Adipose tissue (tissue), 3 donors: ENCODE data around the gene FNBP1L. TPM values are rescaled to one million over a fixed set of nuclear protein-coding genes. Genes with fewer than 3 reads are reported as not detected.

Experiments
- H3K27ac ChIP-seq: one replicate; pipeline ENCODE4 v1.5.1; 2013; ENCODE audit warnings: low read depth, low read length
- WGBS, 3 donors: extraction: QIAGEN DNeasy Blood & Tissue Kit; methylation state at CpG; one replicate each; pipeline ENCODE4 v1.1.7; 2013; 5-methylcytosine and 5-hydroxymethylcytosine counted together
- polyA plus RNA-seq, 3 donors: library from polyadenylated mRNA; stranded (reverse); fragments of 200-250 nt; gene quantifications; one replicate each; pipeline ENCODE4 v1.2.3, GENCODE V29; 2013
- donor health status: healthy with polysubstance abuse.
- donor health status: Bipolar disorder and iron deficiency.
- donor health status: healthy.

Gene FNBP1L
- polyA plus RNA-seq, result 10 to 100 TPM; 11.5 to 13.6 (median 12.7) TPM

- H3K27ac ChIP-seq, result no peak within 1 kb of the TSS
- WGBS, 3 donors, result 0 to 2% (median 1%) methylated on average over 39 to 52 of the region's 52 CpGs
Observed at GRCh38 chr1:93447481-93448291, at the start of gene FNBP1L. Gene FNBP1L, plus strand, starts transcription at chr1:93448118. Its CDS starts 164 bp downstream, at chr1:93448282.

- no peak overlapping the region for H3K27ac ChIP-seq
Observed at GRCh38 chr1:93399781-93400180, 48.1 kb upstream of the FNBP1L start.

DNA sequence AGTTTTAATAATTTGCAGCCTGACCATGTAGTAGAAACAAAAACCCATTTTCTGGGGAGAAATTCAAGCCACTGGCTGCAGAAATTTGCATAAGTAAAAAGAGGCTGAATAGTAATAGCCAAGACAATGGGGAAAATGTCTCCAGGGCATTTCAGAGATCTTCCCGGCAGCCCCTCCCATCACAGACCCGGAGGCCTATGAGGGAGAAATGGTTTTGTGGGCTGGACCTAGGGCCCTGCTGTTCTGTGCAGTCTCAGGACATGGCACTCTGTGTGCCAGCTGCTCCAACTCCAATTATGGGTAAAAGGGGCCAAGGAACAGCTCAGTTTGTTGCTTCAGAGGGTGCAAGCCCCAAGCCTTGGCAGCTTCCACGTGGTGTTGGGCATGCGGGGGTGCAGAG, 39.7 kb upstream of the FNBP1L start:
- no peak overlapping the region for H3K27ac ChIP-seq
- WGBS, 3 donors, result 88 to 96% (median 90%) methylated on average over 4 of the region's 4 CpGs

- no peak overlapping the region for H3K27ac ChIP-seq
- 74 to 85% (median 75%) methylated on average over 2 of the region's 2 CpGs for WGBS, 3 donors
Observed at GRCh38 chr1:93411000-93411399, 36.9 kb upstream of the FNBP1L start.

GRCh38 chr1:93414749-93415148, 33.2 kb upstream of the FNBP1L start:
- H3K27ac ChIP-seq, result no peak overlapping the region
- WGBS, 3 donors, result 7 to 59% (median 16%) methylated on average over 3 of the region's 3 CpGs

DNA sequence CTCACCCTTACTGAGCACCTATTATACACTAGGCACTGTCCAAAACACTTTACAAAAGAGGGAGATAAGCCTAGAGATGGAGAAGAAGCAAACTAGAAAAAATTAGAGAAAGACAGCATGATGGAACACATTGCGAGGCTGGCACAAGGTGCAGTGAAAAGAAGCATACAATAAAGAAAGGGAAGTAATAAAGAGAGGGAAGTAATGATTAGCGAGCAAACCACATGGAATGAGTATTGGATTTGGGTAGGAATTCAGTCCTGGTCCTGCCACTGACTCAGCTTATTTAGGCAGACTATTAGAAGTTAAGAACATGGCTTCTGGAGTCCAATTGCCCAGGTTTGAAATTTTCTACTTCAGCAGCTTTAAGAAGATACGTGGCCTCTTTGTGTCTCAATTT, 32.6 kb upstream of the FNBP1L start:
- H3K27ac ChIP-seq, result no peak overlapping the region
- WGBS, 3 donors, result 61 to 88% (median 77%) methylated on average over 3 of the region's 3 CpGs

DNA sequence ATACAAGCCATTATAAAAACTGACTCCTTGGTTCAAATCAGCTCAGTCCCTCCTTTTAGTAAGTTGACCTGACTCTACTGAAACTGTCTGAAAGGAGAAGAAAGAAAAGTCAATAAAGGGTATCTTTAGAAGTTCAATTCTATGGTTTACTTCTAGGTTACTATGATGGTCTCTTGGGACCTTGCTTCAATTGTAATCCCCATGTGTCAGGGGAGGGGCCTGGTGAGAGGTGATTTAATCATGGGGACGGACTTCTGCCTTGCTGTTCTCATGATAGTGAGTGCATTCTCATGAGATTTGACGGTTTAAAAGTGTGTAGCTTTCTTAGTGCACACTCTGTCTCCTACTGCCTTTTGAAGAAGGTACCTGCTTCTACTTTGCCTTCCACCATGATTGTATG, 31.7 kb upstream of the FNBP1L start:
- no peak overlapping the region for H3K27ac ChIP-seq
- WGBS, 3 donors, result 91 to 93% (median 92%) methylated on average over 2 of the region's 2 CpGs

DNA sequence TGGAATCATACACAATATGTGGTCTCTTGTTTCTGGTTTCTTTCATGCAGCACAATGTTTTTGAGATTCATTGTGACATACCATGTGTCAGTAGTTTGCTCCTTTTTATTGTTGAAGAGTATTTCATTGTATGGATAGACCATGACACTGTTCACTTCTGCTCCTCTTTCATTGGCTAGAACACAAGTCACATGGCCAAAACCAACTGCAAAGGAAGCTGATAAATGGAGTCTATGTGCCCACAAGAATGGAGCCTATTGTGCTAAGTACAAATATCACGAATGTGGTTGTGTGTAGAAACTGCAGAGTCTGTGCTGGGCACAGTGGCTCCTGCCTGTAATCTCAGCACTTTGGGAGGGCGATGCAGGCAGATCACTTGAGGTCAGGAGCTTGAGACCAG, 28.6 kb upstream of the FNBP1L start:
- 83 to 95% (median 89%) methylated on average over 2 of the region's 2 CpGs for WGBS, 3 donors
- no peak overlapping the region for H3K27ac ChIP-seq

GRCh38 chr1:93420400-93420799, 27.5 kb upstream of the FNBP1L start:
- H3K27ac ChIP-seq, result no peak overlapping the region
- 93 to 97% (median 95%) methylated on average over 2 of the region's 2 CpGs for WGBS, 3 donors

GRCh38 chr1:93426181-93426580, 21.7 kb upstream of the FNBP1L start:
- H3K27ac ChIP-seq, result no peak overlapping the region
- 79 to 89% (median 87%) methylated on average over 2 of the region's 2 CpGs for WGBS, 3 donors

GRCh38 chr1:93427656-93428055, 20.3 kb upstream of the FNBP1L start:
- no peak overlapping the region for H3K27ac ChIP-seq
- WGBS, 3 donors, result 86 to 93% (median 91%) methylated on average over 3 of the region's 3 CpGs

- WGBS, 3 donors, result 55 to 76% (median 75%) methylated on average over 5 of the region's 5 CpGs
- H3K27ac ChIP-seq, result no peak overlapping the region
Observed at GRCh38 chr1:93433407-93433961, 14.4 kb upstream of the FNBP1L start.

DNA sequence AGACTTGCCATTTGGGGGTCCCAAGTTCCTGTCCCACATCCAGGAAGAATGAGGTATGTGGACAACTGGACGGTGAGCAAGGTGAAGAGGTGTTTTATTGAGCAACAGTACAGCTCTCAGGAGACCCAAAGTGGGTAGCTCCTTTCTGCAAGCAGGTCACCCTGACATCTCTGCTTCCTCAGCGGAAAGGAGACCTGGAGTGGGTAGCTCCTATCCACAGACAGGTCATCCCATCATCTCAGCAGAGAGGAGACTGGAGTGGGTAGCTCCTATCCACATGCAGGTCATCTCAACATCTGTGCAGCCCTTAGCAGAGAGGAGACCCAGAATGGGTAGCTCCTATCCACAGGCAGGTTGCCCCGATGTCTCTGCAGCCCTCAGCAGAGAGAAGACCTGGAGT, 13.8 kb upstream of the FNBP1L start:
- no peak overlapping the region for H3K27ac ChIP-seq
- WGBS, 3 donors, result 88 to 97% (median 89%) methylated on average over 3 of the region's 3 CpGs

DNA sequence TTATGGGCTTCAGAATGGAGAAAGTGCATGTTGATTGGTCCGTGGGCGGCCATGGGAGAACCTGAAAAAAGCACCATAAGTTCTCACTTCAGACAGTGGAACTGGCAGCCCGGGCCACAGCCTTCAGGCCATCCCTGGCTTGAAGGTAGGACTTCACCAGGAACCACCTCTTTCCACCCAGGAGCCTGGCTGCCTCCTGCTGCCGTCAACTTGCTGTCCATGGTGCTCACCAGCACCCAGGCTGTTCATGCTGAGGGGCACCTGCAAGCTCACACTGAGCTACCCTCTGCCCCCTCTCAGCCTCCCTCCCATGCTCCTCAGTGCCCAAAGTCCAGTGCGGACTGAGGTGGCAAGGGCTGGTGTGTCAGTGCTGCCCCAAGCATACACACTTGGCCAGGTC, 12.9 kb upstream of the FNBP1L start:
- 77 to 88% (median 83%) methylated on average over 5 of the region's 5 CpGs for WGBS, 3 donors
- no peak overlapping the region for H3K27ac ChIP-seq

DNA sequence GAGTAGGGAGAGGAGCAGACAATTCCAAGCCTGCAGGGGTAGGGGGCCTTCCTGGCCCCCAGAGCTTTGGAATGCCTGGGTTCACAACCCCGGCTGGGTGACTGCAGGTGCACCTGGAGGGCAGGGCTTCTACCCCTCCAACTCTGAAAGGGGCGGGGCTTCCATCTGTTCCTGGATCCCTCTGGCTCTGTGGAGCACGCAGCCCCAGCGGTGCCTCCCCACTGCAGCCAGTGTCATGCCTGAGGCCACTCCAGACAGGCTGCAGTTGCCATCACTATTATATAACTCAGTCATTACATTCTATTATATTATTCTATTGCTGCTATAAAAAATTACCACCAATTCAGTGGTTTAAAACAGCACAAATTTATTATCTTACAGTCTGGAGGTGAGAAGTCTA, 12.5 kb upstream of the FNBP1L start:
- 62 to 78% (median 76%) methylated on average over 4 of the region's 4 CpGs for WGBS, 3 donors
- H3K27ac ChIP-seq, result no peak overlapping the region

- H3K27ac ChIP-seq, result no peak overlapping the region
- WGBS, 3 donors, result 62 to 88% (median 68%) methylated on average over 1 of the region's 1 CpG
Observed at GRCh38 chr1:93436496-93436895, 11.4 kb upstream of the FNBP1L start.

GRCh38 chr1:93437976-93438605, 9.8 kb upstream of the FNBP1L start:
- 38 to 59% (median 55%) methylated on average over 4 of the region's 4 CpGs for WGBS, 3 donors
- H3K27ac ChIP-seq, result no peak overlapping the region

GRCh38 chr1:93438716-93439115, 9.2 kb upstream of the FNBP1L start:
- no peak overlapping the region for H3K27ac ChIP-seq
- WGBS, 3 donors, result 82 to 89% (median 85%) methylated on average over 3 of the region's 3 CpGs

- 80 to 89% (median 85%) methylated on average over 4 of the region's 4 CpGs for WGBS, 3 donors
- H3K27ac ChIP-seq, result no peak overlapping the region
Observed at GRCh38 chr1:93440272-93440671, 7.6 kb upstream of the FNBP1L start.

DNA sequence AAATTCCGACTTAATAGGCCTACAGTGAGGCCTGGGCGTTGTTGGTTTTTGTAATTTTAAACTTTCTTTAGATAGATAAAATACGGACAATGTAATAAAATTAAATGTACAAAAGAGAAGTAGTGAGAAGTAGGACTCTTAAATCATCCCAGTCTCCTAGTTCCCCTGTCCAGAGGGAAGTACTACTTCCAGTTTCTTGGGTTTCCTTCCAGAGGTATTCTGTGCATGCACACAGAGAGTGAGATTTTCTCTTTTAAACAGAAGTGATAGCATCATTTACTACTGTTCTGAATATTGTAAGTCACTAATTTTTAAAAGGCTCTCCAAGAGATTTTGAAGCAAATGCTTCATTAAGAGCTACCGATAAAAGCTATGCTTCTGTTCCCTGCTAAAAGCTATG, 7.2 kb upstream of the FNBP1L start:
- 91 to 94% (median 92%) methylated on average over 4 of the region's 4 CpGs for WGBS, 3 donors
- H3K27ac ChIP-seq, result no peak overlapping the region
